Stimulated activated CD8-positive, alpha-beta memory T cell treated with anti-CD3 and anti-CD28 coated beads, Interleukin-2, amount 100 ng/mL, for 48 hours (primary cell): ENCODE data around the gene ARL5C.
A peak's percentile ranks its signal among the peaks of the same experiment; 100 is the strongest.

Experiments used
- DNase-seq, 2 donors: peaks; one replicate each; pipeline ENCODE4 v3.0.0-alpha.2; 2020; ENCODE audit warnings: low read depth in 2 of 2

The ARL5C gene

GRCh38 chr17:39165841-39166349 is at the start of gene ARL5C:
TSS of gene ARL5C (minus strand) at chr17:39166161. CDS start at chr17:39165760, 401 bp downstream.
- DNase-seq, result no peak

GRCh38 chr17:39213852-39214251 is 47.9 kb upstream of the ARL5C start:
- no peak for DNase-seq

- DNase-seq, result no peak
These were observed 47.0 kb upstream of the ARL5C start for GRCh38 chr17:39212841-39213480.

- DNase-seq, result no peak
These were observed 46.3 kb upstream of the ARL5C start for GRCh38 chr17:39212195-39212810.

- DNase-seq, result no peak
These were observed 44.1 kb upstream of the ARL5C start for GRCh38 chr17:39210093-39210434.

- peak; percentile 59 to 64 for DNase-seq
These were observed 43.5 kb upstream of the ARL5C start for GRCh38 chr17:39209317-39210092.

- no peak for DNase-seq
These were observed 42.9 kb upstream of the ARL5C start for GRCh38 chr17:39208893-39209292.

GRCh38 chr17:39208136-39208535 is 42.2 kb upstream of the ARL5C start:
- DNase-seq, result no peak

- no peak for DNase-seq
These were observed 39.2 kb upstream of the ARL5C start for GRCh38 chr17:39205112-39205526.

GRCh38 chr17:39204245-39204644 is 38.3 kb upstream of the ARL5C start:
- no peak for DNase-seq

GRCh38 chr17:39200957-39201510 is 35.1 kb upstream of the ARL5C start:
- DNase-seq, result no peak

GRCh38 chr17:39200070-39200879 is 34.3 kb upstream of the ARL5C start, which contains the start of gene RPL19:
TSS of gene RPL19 (plus strand) at chr17:39200283. CDS start at chr17:39200345, 62 bp downstream.
- DNase-seq, result peak; percentile 63 to 68

GRCh38 chr17:39199820-39200069 is 33.8 kb upstream of the ARL5C start:
- peak; percentile 77 to 84 for DNase-seq

- no peak for DNase-seq
These were observed 32.2 kb upstream of the ARL5C start for GRCh38 chr17:39198186-39198566.

- peak; percentile 71 to 73 for DNase-seq
These were observed 31.6 kb upstream of the ARL5C start, which contains the start of gene CACNB1 for GRCh38 chr17:39197380-39198185. TSS of gene CACNB1 (minus strand) at chr17:39197669. CDS start at chr17:39197495, 174 bp downstream.

- no peak for DNase-seq
These were observed 30.9 kb upstream of the ARL5C start for GRCh38 chr17:39196808-39197291.

- no peak for DNase-seq
These were observed 30.4 kb upstream of the ARL5C start for GRCh38 chr17:39196241-39196807.

GRCh38 chr17:39195568-39196160 is 29.7 kb upstream of the ARL5C start:
- DNase-seq, result no peak

- DNase-seq, result no peak
These were observed 29.1 kb upstream of the ARL5C start for GRCh38 chr17:39194985-39195524.
